Measurements from ENCODE around the gene OR9A2.

GRCh38 chr7:143002898-143003297, 24.0 kb downstream of the OR9A2 start:
- TF ChIP-seq CTCF (IDR thresholded peaks at IDR 0.05; ENCODE audit: low read length) (no peak), EZH2 (optimal IDR thresholded peaks at IDR 0.05; ENCODE audit: low read depth, low read length) (no peak), EZH2phosphoT487 (IDR thresholded peaks at IDR 0.05; ENCODE audit: low read length) (no peak)
